B cell (primary cell): Measurements from ENCODE around the gene RFX8.

Experiments used
- CTCF ChIP-seq: fragments of 200-600 bp; IDR thresholded peaks from one replicate; pipeline ENCODE4 v1.8.0; 2022; ENCODE audit warnings: antibody characterized with exemption, mild to moderate bottlenecking
- EZH2 ChIP-seq: IDR thresholded peaks from 2 replicates; pipeline ENCODE4 v1.6.1; 2012; ENCODE audit warnings: borderline replicate concordance, low read depth, mild to moderate bottlenecking, moderate library complexity, low read length; ENCODE audit not compliant: insufficient read depth, poor library complexity, severe bottlenecking

GRCh38 chr2:101464841-101465240, 10.1 kb downstream of the RFX8 start:
- TF ChIP-seq CTCF (no peak), EZH2 (no peak)
